ENCODE data around the gene HS6ST3.

DNA sequence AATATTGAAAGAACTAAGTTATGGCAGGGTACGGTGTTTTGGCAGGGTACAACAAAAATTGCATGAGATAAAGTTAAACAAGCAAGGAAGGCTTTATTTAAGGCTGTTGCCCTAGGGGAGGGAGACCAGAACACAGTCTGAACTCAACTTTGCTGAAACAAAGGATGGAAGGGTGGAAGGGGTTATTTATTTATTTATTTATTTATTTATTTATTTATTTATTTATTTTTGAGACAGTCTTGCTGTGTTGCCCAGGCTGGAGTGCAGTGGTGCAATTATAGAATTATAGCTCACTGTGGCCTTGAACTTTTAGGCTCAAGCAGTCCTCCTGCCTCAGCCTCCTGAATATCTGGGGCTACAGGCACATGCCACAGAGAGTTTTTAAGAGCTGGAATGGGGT, 75.9 kb downstream of the HS6ST3 start:
- TF ChIP-seq EP300 (IDR thresholded peaks at IDR 0.05) = no peak
- no peak for TF ChIP-seq POLR2A (IDR thresholded peaks at IDR 0.05)
- TF ChIP-seq CTCF (IDR thresholded peaks at IDR 0.05) = no peak
- TF ChIP-seq POLR2AphosphoS5 (IDR thresholded peaks at IDR 0.05) = no peak
